ENCODE data around the gene TNNI2.

The TNNI2 gene

GRCh38 chr11:1842149-1843097 is 3.6 kb downstream of the TNNI2 start:
- TF ChIP-seq MYC (IDR thresholded peaks at IDR 0.05; ENCODE audit: low read depth, low read length) (no peak), POLR2A (IDR thresholded peaks at IDR 0.05; ENCODE audit: extremely low read depth, insufficient read length) (no peak)
- TF ChIP-seq, protein P1, sequence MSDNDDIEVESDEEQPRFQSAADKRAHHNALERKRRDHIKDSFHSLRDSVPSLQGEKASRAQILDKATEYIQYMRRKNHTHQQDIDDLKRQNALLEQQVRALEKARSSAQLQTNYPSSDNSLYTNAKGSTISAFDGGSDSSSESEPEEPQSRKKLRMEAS (IDR thresholded peaks at IDR 0.05; ENCODE audit: low read depth, low read length): no peak
- TF ChIP-seq, protein P2, sequence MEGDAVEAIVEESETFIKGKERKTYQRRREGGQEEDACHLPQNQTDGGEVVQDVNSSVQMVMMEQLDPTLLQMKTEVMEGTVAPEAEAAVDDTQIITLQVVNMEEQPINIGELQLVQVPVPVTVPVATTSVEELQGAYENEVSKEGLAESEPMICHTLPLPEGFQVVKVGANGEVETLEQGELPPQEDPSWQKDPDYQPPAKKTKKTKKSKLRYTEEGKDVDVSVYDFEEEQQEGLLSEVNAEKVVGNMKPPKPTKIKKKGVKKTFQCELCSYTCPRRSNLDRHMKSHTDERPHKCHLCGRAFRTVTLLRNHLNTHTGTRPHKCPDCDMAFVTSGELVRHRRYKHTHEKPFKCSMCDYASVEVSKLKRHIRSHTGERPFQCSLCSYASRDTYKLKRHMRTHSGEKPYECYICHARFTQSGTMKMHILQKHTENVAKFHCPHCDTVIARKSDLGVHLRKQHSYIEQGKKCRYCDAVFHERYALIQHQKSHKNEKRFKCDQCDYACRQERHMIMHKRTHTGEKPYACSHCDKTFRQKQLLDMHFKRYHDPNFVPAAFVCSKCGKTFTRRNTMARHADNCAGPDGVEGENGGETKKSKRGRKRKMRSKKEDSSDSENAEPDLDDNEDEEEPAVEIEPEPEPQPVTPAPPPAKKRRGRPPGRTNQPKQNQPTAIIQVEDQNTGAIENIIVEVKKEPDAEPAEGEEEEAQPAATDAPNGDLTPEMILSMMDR (IDR thresholded peaks at IDR 0.05; ENCODE audit: low read depth, low read length): no peak
- no peak for DNase-seq (ENCODE audit: low read depth)
- no peak overlapping the region for H3K4me3 ChIP-seq (ENCODE audit: low read depth, low read length)

GRCh38 chr11:1843098-1843473 is 4.3 kb downstream of the TNNI2 start:
- DNase-seq (ENCODE audit: low read depth): no peak

GRCh38 chr11:1843796-1844195 is 5.0 kb downstream of the TNNI2 start:
- no peak overlapping the region for H3K4me3 ChIP-seq (ENCODE audit: low read depth, low read length)
- no peak for DNase-seq (ENCODE audit: low read depth)
- TF ChIP-seq, protein P2 (IDR thresholded peaks at IDR 0.05; ENCODE audit: low read depth, low read length): no peak
- no peak for TF ChIP-seq MYC (IDR thresholded peaks at IDR 0.05; ENCODE audit: low read depth, low read length)
- TF ChIP-seq, protein P1 (IDR thresholded peaks at IDR 0.05; ENCODE audit: low read depth, low read length): no peak
- no peak for TF ChIP-seq POLR2A (IDR thresholded peaks at IDR 0.05; ENCODE audit: extremely low read depth, insufficient read length)

More at GRCh38 chr11:1843098-1843473, 4.3 kb downstream of the TNNI2 start:
- TF ChIP-seq MYC (IDR thresholded peaks at IDR 0.05; ENCODE audit: low read depth, low read length) (no peak), POLR2A (IDR thresholded peaks at IDR 0.05; ENCODE audit: extremely low read depth, insufficient read length) (no peak)
- TF ChIP-seq, protein P2 (IDR thresholded peaks at IDR 0.05; ENCODE audit: low read depth, low read length): no peak
- TF ChIP-seq, protein P1 (IDR thresholded peaks at IDR 0.05; ENCODE audit: low read depth, low read length): no peak
- H3K4me3 ChIP-seq (ENCODE audit: low read depth, low read length): no peak overlapping the region

- DNase-seq (ENCODE audit: low read depth): peak; percentile 63
- no peak for TF ChIP-seq MYC (IDR thresholded peaks at IDR 0.05; ENCODE audit: low read depth, low read length)
- TF ChIP-seq, protein P2 (IDR thresholded peaks at IDR 0.05; ENCODE audit: low read depth, low read length): no peak
- TF ChIP-seq POLR2A (IDR thresholded peaks at IDR 0.05; ENCODE audit: extremely low read depth, insufficient read length): no peak
- TF ChIP-seq, protein P1 (IDR thresholded peaks at IDR 0.05; ENCODE audit: low read depth, low read length): no peak
- H3K4me3 ChIP-seq (ENCODE audit: low read depth, low read length): no peak overlapping the region
Observed at GRCh38 chr11:1844221-1845094, 5.7 kb downstream of the TNNI2 start.

DNA sequence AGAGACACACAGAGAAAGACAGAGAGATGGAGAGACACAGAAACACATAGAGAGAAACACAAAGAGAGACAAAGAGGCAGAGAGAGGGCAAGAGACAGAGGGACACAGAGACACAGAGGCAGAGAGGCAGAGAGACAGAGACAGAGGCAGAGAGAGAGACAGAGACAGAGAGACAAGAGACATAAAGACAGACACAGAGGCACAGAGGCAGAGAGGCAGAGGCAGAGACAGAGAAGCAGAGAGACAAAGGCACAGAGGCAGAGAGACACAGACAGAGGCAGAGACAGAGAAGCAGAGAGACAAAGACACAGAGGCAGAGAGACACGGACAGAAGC is 6.3 kb downstream of the TNNI2 start:
- no peak for DNase-seq (ENCODE audit: low read depth)
- TF ChIP-seq, protein P1 (IDR thresholded peaks at IDR 0.05; ENCODE audit: low read depth, low read length): no peak
- TF ChIP-seq POLR2A (IDR thresholded peaks at IDR 0.05; ENCODE audit: extremely low read depth, insufficient read length) (no peak), MYC (IDR thresholded peaks at IDR 0.05; ENCODE audit: low read depth, low read length) (no peak)
- TF ChIP-seq, protein P2 (IDR thresholded peaks at IDR 0.05; ENCODE audit: low read depth, low read length): no peak
- H3K4me3 ChIP-seq (ENCODE audit: low read depth, low read length): no peak overlapping the region

Data from NB4 (cell line).